HepG2 (cell line): ENCODE results near the gene CACNA1G. TPM values are rescaled to one million over a fixed set of nuclear protein-coding genes. Genes with fewer than 3 reads are reported as not detected.

Experiments
- BRCA1 ChIP-seq: sonication (generic); formaldehyde crosslinking; IDR thresholded peaks from 2 replicates; pipeline ENCODE4 v1.4.0; 2020; ENCODE audit warnings: missing genetic modification reagents
- FOXO1 ChIP-seq: sonication (generic); formaldehyde crosslinking; IDR thresholded peaks from 2 replicates; pipeline ENCODE4 v1.4.0; 2020; ENCODE audit warnings: missing genetic modification reagents
- HNRNPLL ChIP-seq: fragments of 200-400 bp; formaldehyde crosslinking; IDR thresholded peaks from 2 replicates; pipeline ENCODE4 v1.6.1; 2017; ENCODE audit warnings: mild to moderate bottlenecking, low read depth, low read length; ENCODE audit not compliant: poor library complexity, severe bottlenecking
- ISX ChIP-seq: sonication (generic); formaldehyde crosslinking; conservative IDR thresholded peaks from 2 replicates; pipeline ENCODE4 v1.5.0; 2020; ENCODE audit warnings: missing genetic modification reagents
- KDM4B ChIP-seq: sonication (generic); formaldehyde crosslinking; IDR thresholded peaks from 2 replicates; pipeline ENCODE4 v1.4.0; 2020; ENCODE audit warnings: missing genetic modification reagents
- KDM5A ChIP-seq: fragments of 200-600 bp; sonication (generic); IDR thresholded peaks from 2 replicates; pipeline ENCODE4 v1.7.0; 2018; ENCODE audit warnings: antibody characterized with exemption, mild to moderate bottlenecking, low read length, borderline replicate concordance
- KLF15 ChIP-seq: sonication (generic); formaldehyde crosslinking; IDR thresholded peaks from 2 replicates; pipeline ENCODE4 v1.8.1; 2023; ENCODE audit warnings: borderline replicate concordance, mild to moderate bottlenecking, inconsistent platforms, missing genetic modification reagents, mixed read lengths
- MEIS2 ChIP-seq: sonication (generic); formaldehyde crosslinking; IDR thresholded peaks from 2 replicates; pipeline ENCODE4 v1.9.0; 2021; ENCODE audit warnings: mild to moderate bottlenecking, missing genetic modification reagents
- NR2C2 ChIP-seq: sonication (generic); formaldehyde crosslinking; IDR thresholded peaks from 2 replicates; pipeline ENCODE4 v1.4.0; 2020; ENCODE audit warnings: missing genetic modification reagents, mild to moderate bottlenecking, moderate library complexity, borderline replicate concordance
- SMAD3 ChIP-seq: sonication (generic); formaldehyde crosslinking; IDR thresholded peaks from 2 replicates; pipeline ENCODE4 v1.4.0; 2020; ENCODE audit warnings: missing genetic modification reagents
- SMARCE1 ChIP-seq: fragments of 450-650 bp; IDR thresholded peaks from 2 replicates; pipeline ENCODE4 v1.6.1; 2017; ENCODE audit warnings: borderline replicate concordance
- TBX3 ChIP-seq: fragments of 450-650 bp; IDR thresholded peaks from 2 replicates; pipeline ENCODE4 v1.6.1; 2017; ENCODE audit warnings: antibody characterized with exemption, mild to moderate bottlenecking, inconsistent platforms, borderline replicate concordance
- TGIF2 ChIP-seq: IDR thresholded peaks from 2 replicates; pipeline ENCODE4 v1.6.1; 2016; ENCODE audit warnings: control low read depth, missing compliant biosample characterization
- ZNF121 ChIP-seq: sonication (generic); formaldehyde crosslinking; IDR thresholded peaks from 2 replicates; pipeline ENCODE4 v1.5.0; 2020; ENCODE audit warnings: mild to moderate bottlenecking, missing genetic modification reagents
- ZNF224 ChIP-seq: sonication (generic); formaldehyde crosslinking; IDR thresholded peaks from 2 replicates; pipeline ENCODE4 v1.5.0; 2020; ENCODE audit warnings: mild to moderate bottlenecking, missing genetic modification reagents
- ZNF343 ChIP-seq: sonication (generic); formaldehyde crosslinking; IDR thresholded peaks from 2 replicates; pipeline ENCODE4 v1.4.0; 2020; ENCODE audit warnings: mild to moderate bottlenecking, missing genetic modification reagents
- ZNF747 ChIP-seq: sonication (generic); formaldehyde crosslinking; IDR thresholded peaks from 2 replicates; pipeline ENCODE4 v1.8.1; 2023; ENCODE audit warnings: missing genetic modification reagents, mild to moderate bottlenecking, borderline replicate concordance
- ZNF761 ChIP-seq: sonication (generic); formaldehyde crosslinking; conservative IDR thresholded peaks from 2 replicates; pipeline ENCODE4 v1.4.0; 2020; ENCODE audit warnings: mild to moderate bottlenecking, missing genetic modification reagents
- ZNF780A ChIP-seq: sonication (generic); formaldehyde crosslinking; IDR thresholded peaks from 2 replicates; pipeline ENCODE4 v1.8.0; 2022; ENCODE audit warnings: mild to moderate bottlenecking, missing genetic modification reagents, moderate library complexity
- polyA plus RNA-seq, 8 experiments: library from polyadenylated mRNA; depleted of rRNA in 3 of 8; stranded (reverse) in 7 of 8; unstranded in 1 of 8; fragments of >200 nt; fragmentation: Illumina TruSeq in 4 of 8; extraction: Trizol in 4 of 8; gene quantifications; 2 replicates each; pipeline versions ENCODE4 v1.2.1 to v1.2.3, GENCODE V29; 2011 to 2016; ENCODE audit warnings: low read depth in 4 of 8, missing spikeins in 1 of 8, mixed read lengths in 1 of 8; ENCODE audit not compliant: insufficient read depth in 1 of 8
- total RNA-seq, 5 experiments: library from RNA; depleted of rRNA; stranded (reverse); fragments of >200 nt; fragmentation: Illumina TruSeq; extraction: Trizol; gene quantifications; 2 replicates each; pipeline ENCODE4 v1.2.3, GENCODE V29; 2016; ENCODE audit warnings: low read depth in 1 of 5
- TF ChIP-seq, protein P1 (sequence below): IDR thresholded peaks from 2 replicates; pipeline ENCODE4 v1.6.1; 2018; ENCODE audit warnings: missing genetic modification reagents
- TF ChIP-seq, protein P2 (sequence below): sonication (generic); formaldehyde crosslinking; IDR thresholded peaks from 2 replicates; pipeline ENCODE4 v1.5.1; 2020; ENCODE audit warnings: mild to moderate bottlenecking, missing genetic modification reagents
- TF ChIP-seq, protein P3 (sequence below), 2 experiments: sonication (generic) in 1 of 2; formaldehyde crosslinking in 1 of 2; IDR thresholded peaks; 2 replicates each; pipeline versions ENCODE4 v1.5.1 to v1.6.1; 2011 to 2020; ENCODE audit warnings: borderline replicate concordance in 1 of 2, low read depth in 1 of 2, low read length in 1 of 2, mild to moderate bottlenecking in 1 of 2, missing genetic modification reagents in 1 of 2, moderate library complexity in 1 of 2
- TF ChIP-seq, protein P4 (sequence below): sonication (generic); formaldehyde crosslinking; IDR thresholded peaks from 2 replicates; pipeline ENCODE4 v1.4.0; 2020; ENCODE audit warnings: missing genetic modification reagents, borderline replicate concordance

Gene CACNA1G
- total and polyA plus RNA-seq, 2 of the 13 experiments (the other 11 are each of a cell fraction or from before 2014, with no cell fraction given): 0.02 TPM; not detected in 1

DNA sequence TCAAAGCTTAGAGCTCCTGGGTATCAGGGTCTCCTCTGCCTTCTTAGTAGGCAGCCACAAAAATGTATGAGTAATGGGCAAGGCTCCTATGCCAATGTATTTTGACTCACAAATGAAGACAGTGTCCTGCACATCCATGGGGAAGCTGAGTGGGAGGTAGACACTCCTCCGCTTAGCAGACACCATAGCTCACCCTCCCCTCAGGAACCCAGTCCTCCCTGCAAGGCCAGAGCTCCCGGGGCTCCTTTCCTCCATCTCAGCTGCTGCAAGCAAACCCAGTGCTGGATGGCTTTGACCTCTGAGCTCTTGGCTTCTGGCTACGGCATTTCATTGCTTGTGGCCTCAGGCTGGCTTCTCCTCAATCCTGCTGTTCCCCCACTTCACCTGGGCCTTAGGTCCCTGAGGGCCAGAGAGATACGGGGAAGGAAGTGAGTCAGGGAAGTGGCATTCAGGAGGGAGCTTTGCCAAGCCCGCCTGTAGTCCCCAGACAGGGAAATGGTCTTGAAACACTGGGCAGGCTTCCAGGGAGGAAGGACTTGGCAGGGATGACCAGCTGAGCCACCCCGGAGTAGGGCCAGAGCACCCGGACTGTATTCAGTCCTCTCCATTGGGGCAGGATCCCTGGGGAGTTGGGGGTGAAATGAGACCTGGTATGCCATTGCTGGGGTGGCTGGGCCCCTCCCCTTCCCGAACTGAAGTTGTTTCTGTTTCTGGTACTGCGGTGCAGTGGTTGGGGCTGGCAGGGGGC is 78.6 kb downstream of the CACNA1G start (continued):
- TF ChIP-seq ZNF761 (CRISPR knock-in tag): no peak
- no peak for TF ChIP-seq ISX
- no peak for TF ChIP-seq KLF15 (CRISPR knock-in tag)
- TF ChIP-seq NR2C2 (CRISPR knock-in tag): no peak
- no peak for TF ChIP-seq BRCA1 (CRISPR knock-in tag)
- TF ChIP-seq HNRNPLL: no peak
- TF ChIP-seq TBX3: no peak
- TF ChIP-seq ZNF224: no peak
- TF ChIP-seq, protein P1, sequence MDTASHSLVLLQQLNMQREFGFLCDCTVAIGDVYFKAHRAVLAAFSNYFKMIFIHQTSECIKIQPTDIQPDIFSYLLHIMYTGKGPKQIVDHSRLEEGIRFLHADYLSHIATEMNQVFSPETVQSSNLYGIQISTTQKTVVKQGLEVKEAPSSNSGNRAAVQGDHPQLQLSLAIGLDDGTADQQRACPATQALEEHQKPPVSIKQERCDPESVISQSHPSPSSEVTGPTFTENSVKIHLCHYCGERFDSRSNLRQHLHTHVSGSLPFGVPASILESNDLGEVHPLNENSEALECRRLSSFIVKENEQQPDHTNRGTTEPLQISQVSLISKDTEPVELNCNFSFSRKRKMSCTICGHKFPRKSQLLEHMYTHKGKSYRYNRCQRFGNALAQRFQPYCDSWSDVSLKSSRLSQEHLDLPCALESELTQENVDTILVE (CRISPR knock-in tag): no peak
- TF ChIP-seq ZNF343 (CRISPR knock-in tag): no peak
- no peak for TF ChIP-seq SMAD3 (CRISPR knock-in tag)
- TF ChIP-seq ZNF747 (CRISPR knock-in tag): no peak
- TF ChIP-seq, protein P2, sequence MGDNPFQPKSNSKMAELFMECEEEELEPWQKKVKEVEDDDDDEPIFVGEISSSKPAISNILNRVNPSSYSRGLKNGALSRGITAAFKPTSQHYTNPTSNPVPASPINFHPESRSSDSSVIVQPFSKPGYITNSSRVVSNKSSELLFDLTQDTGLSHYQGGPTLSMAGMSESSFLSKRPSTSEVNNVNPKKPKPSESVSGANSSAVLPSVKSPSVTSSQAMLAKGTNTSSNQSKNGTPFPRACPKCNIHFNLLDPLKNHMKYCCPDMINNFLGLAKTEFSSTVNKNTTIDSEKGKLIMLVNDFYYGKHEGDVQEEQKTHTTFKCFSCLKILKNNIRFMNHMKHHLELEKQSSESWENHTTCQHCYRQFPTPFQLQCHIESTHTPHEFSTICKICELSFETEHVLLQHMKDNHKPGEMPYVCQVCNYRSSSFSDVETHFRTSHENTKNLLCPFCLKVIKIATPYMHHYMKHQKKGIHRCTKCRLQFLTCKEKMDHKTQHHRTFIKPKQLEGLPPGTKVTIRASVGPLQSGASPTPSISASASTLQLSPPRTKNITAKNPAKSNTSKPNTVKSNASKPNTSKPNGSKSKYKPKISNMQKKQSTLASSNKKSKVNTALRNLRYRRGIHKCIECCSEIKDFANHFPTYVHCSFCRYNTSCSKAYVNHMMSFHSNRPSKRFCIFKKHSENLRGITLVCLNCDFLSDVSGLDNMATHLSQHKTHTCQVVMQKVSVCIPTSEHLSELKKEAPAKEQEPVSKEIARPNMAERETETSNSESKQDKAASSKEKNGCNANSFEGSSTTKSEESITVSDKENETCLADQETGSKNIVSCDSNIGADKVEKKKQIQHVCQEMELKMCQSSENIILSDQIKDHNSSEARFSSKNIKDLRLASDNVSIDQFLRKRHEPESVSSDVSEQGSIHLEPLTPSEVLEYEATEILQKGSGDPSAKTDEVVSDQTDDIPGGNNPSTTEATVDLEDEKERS (CRISPR knock-in tag): no peak
- TF ChIP-seq ZNF121: no peak
- no peak for TF ChIP-seq KDM4B
- TF ChIP-seq MEIS2: no peak
- TF ChIP-seq FOXO1 (CRISPR knock-in tag): peak; percentile 11; the same call in 1 of the 2 replicates
- TF ChIP-seq TGIF2 (CRISPR knock-in tag): no peak
- TF ChIP-seq KDM5A: no peak
- TF ChIP-seq, protein P3, sequence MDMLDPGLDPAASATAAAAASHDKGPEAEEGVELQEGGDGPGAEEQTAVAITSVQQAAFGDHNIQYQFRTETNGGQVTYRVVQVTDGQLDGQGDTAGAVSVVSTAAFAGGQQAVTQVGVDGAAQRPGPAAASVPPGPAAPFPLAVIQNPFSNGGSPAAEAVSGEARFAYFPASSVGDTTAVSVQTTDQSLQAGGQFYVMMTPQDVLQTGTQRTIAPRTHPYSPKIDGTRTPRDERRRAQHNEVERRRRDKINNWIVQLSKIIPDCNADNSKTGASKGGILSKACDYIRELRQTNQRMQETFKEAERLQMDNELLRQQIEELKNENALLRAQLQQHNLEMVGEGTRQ (IDR thresholded peaks at IDR 0.05; ENCODE audit: low read depth, low read length): no peak
- TF ChIP-seq, protein P3 (CRISPR knock-in tag; IDR thresholded peaks at IDR 0.05; ENCODE audit: borderline replicate concordance): no peak
- TF ChIP-seq ZNF780A (CRISPR knock-in tag): no peak
- TF ChIP-seq, protein P4, sequence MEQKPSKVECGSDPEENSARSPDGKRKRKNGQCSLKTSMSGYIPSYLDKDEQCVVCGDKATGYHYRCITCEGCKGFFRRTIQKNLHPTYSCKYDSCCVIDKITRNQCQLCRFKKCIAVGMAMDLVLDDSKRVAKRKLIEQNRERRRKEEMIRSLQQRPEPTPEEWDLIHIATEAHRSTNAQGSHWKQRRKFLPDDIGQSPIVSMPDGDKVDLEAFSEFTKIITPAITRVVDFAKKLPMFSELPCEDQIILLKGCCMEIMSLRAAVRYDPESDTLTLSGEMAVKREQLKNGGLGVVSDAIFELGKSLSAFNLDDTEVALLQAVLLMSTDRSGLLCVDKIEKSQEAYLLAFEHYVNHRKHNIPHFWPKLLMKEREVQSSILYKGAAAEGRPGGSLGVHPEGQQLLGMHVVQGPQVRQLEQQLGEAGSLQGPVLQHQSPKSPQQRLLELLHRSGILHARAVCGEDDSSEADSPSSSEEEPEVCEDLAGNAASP (CRISPR knock-in tag): no peak
- no peak for TF ChIP-seq SMARCE1
